ENCODE measurements around the gene C6orf118.

DNA sequence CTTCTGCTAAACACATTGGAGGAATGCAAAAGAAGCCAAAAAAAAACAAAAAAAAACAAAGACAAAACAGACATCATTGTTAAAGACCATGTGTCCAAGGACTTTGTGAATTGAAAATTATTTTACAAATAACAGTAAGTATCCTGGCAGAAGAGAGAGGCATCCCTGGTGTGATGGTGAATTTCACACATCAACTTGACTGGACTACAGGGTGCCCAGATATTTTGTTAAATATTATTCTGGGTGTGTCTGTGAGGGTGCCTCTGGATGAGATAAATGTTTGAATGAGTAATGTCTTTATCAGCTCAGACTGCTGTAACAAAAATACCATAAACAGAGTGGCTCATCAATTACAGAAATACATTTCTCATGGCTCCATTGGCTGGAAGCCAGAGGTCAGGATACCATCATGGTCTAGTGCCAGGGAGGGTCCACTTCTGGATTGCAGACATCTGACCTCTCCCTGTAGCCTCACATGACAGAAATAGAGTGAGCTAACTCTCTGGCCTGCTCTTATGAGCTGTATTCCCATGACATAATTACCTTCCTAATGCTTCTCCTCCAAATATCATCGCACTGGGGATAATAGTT is 12.2 kb upstream of the C6orf118 start:
- TF ChIP-seq REST (IDR thresholded peaks at IDR 0.05; ENCODE audit: low read depth), result no peak
- no peak for TF ChIP-seq EGR1 (IDR thresholded peaks at IDR 0.05)
- no peak for TF ChIP-seq RAD21 (IDR thresholded peaks at IDR 0.05; ENCODE audit: low read depth)
- no peak for TF ChIP-seq EP300 (IDR thresholded peaks at IDR 0.05; ENCODE audit: borderline replicate concordance)
- no peak for TF ChIP-seq TEAD4 (IDR thresholded peaks at IDR 0.05)
- TF ChIP-seq ZBTB7A (IDR thresholded peaks at IDR 0.05; ENCODE audit: low read depth), result no peak
- no peak for TF ChIP-seq CEBPB (IDR thresholded peaks at IDR 0.05)
- TF ChIP-seq MAX (IDR thresholded peaks at IDR 0.05), result no peak
- no peak for TF ChIP-seq YY1 (IDR thresholded peaks at IDR 0.05; ENCODE audit: low read depth)
- TF ChIP-seq TAF1 (IDR thresholded peaks at IDR 0.05; ENCODE audit: low read depth), result no peak
- TF ChIP-seq, protein P1, sequence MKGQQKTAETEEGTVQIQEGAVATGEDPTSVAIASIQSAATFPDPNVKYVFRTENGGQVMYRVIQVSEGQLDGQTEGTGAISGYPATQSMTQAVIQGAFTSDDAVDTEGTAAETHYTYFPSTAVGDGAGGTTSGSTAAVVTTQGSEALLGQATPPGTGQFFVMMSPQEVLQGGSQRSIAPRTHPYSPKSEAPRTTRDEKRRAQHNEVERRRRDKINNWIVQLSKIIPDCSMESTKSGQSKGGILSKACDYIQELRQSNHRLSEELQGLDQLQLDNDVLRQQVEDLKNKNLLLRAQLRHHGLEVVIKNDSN (IDR thresholded peaks at IDR 0.05), result no peak
- no peak for TF ChIP-seq CREB1 (IDR thresholded peaks at IDR 0.05; ENCODE audit: low read depth)
- TF ChIP-seq NFIC (IDR thresholded peaks at IDR 0.05), result no peak

Data from Ishikawa (cell line).